Trophoblast cell (in vitro differentiated cells and primary cell): ENCODE measurements around the gene CD96.
A peak's percentile ranks its signal among the peaks of the same experiment; 100 is the strongest.

Source experiments
- DNase-seq, 2 donors: peaks; one replicate each; pipeline ENCODE4 v3.0.0-alpha.2; 2016
- H2AFZ ChIP-seq: 2 replicates; pipeline ENCODE4 v1.6.1; 2013; ENCODE audit warnings: low read length, moderate library complexity, mild to moderate bottlenecking; ENCODE audit not compliant: insufficient read depth, poor library complexity
- H2AK5ac ChIP-seq: 2 replicates; pipeline ENCODE4 v1.6.1; 2013; ENCODE audit warnings: mild to moderate bottlenecking, low read length
- H2BK120ac ChIP-seq: 2 replicates; pipeline ENCODE4 v1.6.1; 2013; ENCODE audit warnings: low read length, mild to moderate bottlenecking, moderate library complexity; ENCODE audit not compliant: insufficient read depth, poor library complexity
- H2BK12ac ChIP-seq: 2 replicates; pipeline ENCODE4 v1.6.1; 2013; ENCODE audit warnings: mild to moderate bottlenecking, low read length, moderate library complexity
- H2BK5ac ChIP-seq: 2 replicates; pipeline ENCODE4 v1.6.1; 2013; ENCODE audit warnings: low read length, low read depth, moderate library complexity, mild to moderate bottlenecking; ENCODE audit not compliant: poor library complexity
- H3K14ac ChIP-seq: 2 replicates; pipeline ENCODE4 v1.6.1; 2013; ENCODE audit warnings: mild to moderate bottlenecking, low read length
- H3K18ac ChIP-seq: 2 replicates; pipeline ENCODE4 v1.6.1; 2013; ENCODE audit warnings: mild to moderate bottlenecking, low read length
- H3K23ac ChIP-seq: 2 replicates; pipeline ENCODE4 v1.6.1; 2013; ENCODE audit warnings: low read length
- H3K27ac ChIP-seq: 2 replicates; pipeline ENCODE4 v1.5.1; 2013; ENCODE audit warnings: low read depth, mild to moderate bottlenecking, inconsistent platforms, low read length, moderate library complexity
- H3K27me3 ChIP-seq: 2 replicates; pipeline ENCODE4 v1.6.1; 2013; ENCODE audit warnings: inconsistent platforms, mild to moderate bottlenecking, low read length, moderate library complexity; ENCODE audit not compliant: insufficient read depth
- H3K36me3 ChIP-seq, 2 experiments: 1 replicate in 1 of 2; 2 replicates in 1 of 2; pipeline ENCODE4 v1.6.1; 2013; ENCODE audit warnings: low read length in 2 of 2, mild to moderate bottlenecking in 2 of 2, moderate library complexity in 1 of 2; ENCODE audit not compliant: insufficient read depth in 2 of 2, control insufficient read depth in 1 of 2
- H3K4ac ChIP-seq: 2 replicates; pipeline ENCODE4 v1.6.1; 2013; ENCODE audit warnings: low read depth, mild to moderate bottlenecking, low read length, moderate library complexity
- H3K4me1 ChIP-seq, 2 experiments: 1 replicate in 1 of 2; 2 replicates in 1 of 2; pipeline ENCODE4 v1.6.1; 2013; ENCODE audit warnings: low read length in 2 of 2, mild to moderate bottlenecking in 2 of 2, moderate library complexity in 1 of 2; ENCODE audit not compliant: insufficient read depth in 2 of 2, control insufficient read depth in 1 of 2
- H3K4me2 ChIP-seq: 2 replicates; pipeline ENCODE4 v1.6.1; 2013; ENCODE audit warnings: inconsistent platforms, mild to moderate bottlenecking, low read length, moderate library complexity
- H3K4me3 ChIP-seq: 2 replicates; pipeline ENCODE4 v1.5.1; 2013; ENCODE audit warnings: mild to moderate bottlenecking, low read depth, low read length, inconsistent platforms
- H3K79me1 ChIP-seq: one replicate; pipeline ENCODE4 v1.6.1; 2013; ENCODE audit warnings: low read length
- H3K79me2 ChIP-seq: 2 replicates; pipeline ENCODE4 v1.6.1; 2013; ENCODE audit warnings: low read length, mild to moderate bottlenecking; ENCODE audit not compliant: control insufficient read depth, insufficient read depth, poor library complexity
- H3K9ac ChIP-seq: 2 replicates; pipeline ENCODE4 v1.6.1; 2013; ENCODE audit warnings: mild to moderate bottlenecking, low read length
- H3K9me3 ChIP-seq: 2 replicates; pipeline ENCODE4 v1.6.1; 2013; ENCODE audit warnings: low read depth, mild to moderate bottlenecking, control low read depth, inconsistent platforms, low read length; ENCODE audit not compliant: insufficient read depth
- H4K12ac ChIP-seq: 2 replicates; pipeline ENCODE4 v1.6.1; 2013; ENCODE audit warnings: low read depth, mild to moderate bottlenecking, low read length, moderate library complexity
- H4K8ac ChIP-seq: 2 replicates; pipeline ENCODE4 v1.6.1; 2013; ENCODE audit warnings: low read depth, mild to moderate bottlenecking, low read length, moderate library complexity
- H4K91ac ChIP-seq: one replicate; pipeline ENCODE4 v1.6.1; 2013; ENCODE audit warnings: low read depth, mild to moderate bottlenecking, low read length, moderate library complexity
- WGBS: extraction: QIAGEN DNeasy Blood & Tissue Kit; methylation state at CpG from one replicate; pipeline ENCODE4 v1.1.7; 2013; ENCODE audit warnings: missing lambda C conversion rate; ENCODE audit not compliant: insufficient read length, insufficient coverage; ENCODE audit errors: extremely low coverage; 5-methylcytosine and 5-hydroxymethylcytosine counted together

CD96 gene

GRCh38 chr3:111592936-111593335, 50.9 kb downstream of the CD96 start:
- Histone ChIP-seq H3K4ac (no peak overlapping the region), H4K12ac (no peak overlapping the region), H3K79me2 (peaks cover 1% of the 10 kb centered on the region), H3K27ac (no peak overlapping the region), H2BK120ac (peak overlapping the region; percentile 11), H3K36me3 (no peaks in the 10 kb centered on the region), H2AK5ac (no peak overlapping the region), H3K9me3 (peaks cover 2% of the 10 kb centered on the region), H4K91ac (peak overlapping the region; percentile 50), H3K23ac (no peak overlapping the region), H3K4me1 (peaks cover 14 to 25% of the 10 kb centered on the region in 2 experiments), H3K79me1 (peaks cover 11% of the 10 kb centered on the region), H3K9ac (no peak overlapping the region), H4K8ac (no peak overlapping the region), H3K18ac (no peak overlapping the region), H3K14ac (no peak overlapping the region), H2BK5ac (no peak overlapping the region), H3K4me3 (no peak overlapping the region), H2BK12ac (peak overlapping the region; percentile 8), H3K27me3 (no peaks in the 10 kb centered on the region), H3K4me2 (no peak overlapping the region), H2AFZ (no peak overlapping the region)
- DNase-seq, result no peak
- whole genome bisulfite sequencing, result no CpG with 5 or more reads among the region's 5 CpGs

- WGBS, result no CpG with 5 or more reads among the region's 9 CpGs
- Histone ChIP-seq H4K91ac (peak overlapping the region; percentile 75), H3K27me3 (no peaks in the 10 kb centered on the region), H4K12ac (no peak overlapping the region), H3K9ac (no peak overlapping the region), H3K4me3 (no peak overlapping the region), H2BK120ac (peak overlapping the region; percentile 6), H3K9me3 (peaks cover 2% of the 10 kb centered on the region), H3K23ac (no peak overlapping the region), H3K4ac (peak overlapping the region; percentile 4), H3K18ac (peak overlapping the region; percentile 33), H3K4me2 (no peak overlapping the region), H2AFZ (no peak overlapping the region), H4K8ac (peak overlapping the region; percentile 33), H2BK5ac (no peak overlapping the region), H3K79me2 (peaks cover 1% of the 10 kb centered on the region), H3K27ac (peak overlapping the region; percentile 35), H2BK12ac (peak overlapping the region; percentile 31), H3K14ac (peak overlapping the region; percentile 45), H3K4me1 (peaks cover 14 to 25% of the 10 kb centered on the region in 2 experiments), H3K79me1 (peaks cover 11% of the 10 kb centered on the region), H3K36me3 (no peaks in the 10 kb centered on the region), H2AK5ac (peak overlapping the region; percentile 32)
- no peak for DNase-seq
Measured at GRCh38 chr3:111593666-111594065, 51.7 kb downstream of the CD96 start.

GRCh38 chr3:111594205-111594604, 52.2 kb downstream of the CD96 start:
- H3K4me2 ChIP-seq, result no peak overlapping the region
- peaks cover 14 to 25% of the 10 kb centered on the region in 2 experiments for H3K4me1 ChIP-seq
- H3K27ac ChIP-seq, result peak overlapping the region; percentile 35
- H4K8ac ChIP-seq, result peak overlapping the region; percentile 8
- H3K36me3 ChIP-seq, result no peaks in the 10 kb centered on the region
- WGBS, result no CpG with 5 or more reads among the region's 2 CpGs
- no peak overlapping the region for H3K14ac ChIP-seq
- H3K4me3 ChIP-seq, result no peak overlapping the region
- H3K79me2 ChIP-seq, result peaks cover 1% of the 10 kb centered on the region
- peaks cover 11% of the 10 kb centered on the region for H3K79me1 ChIP-seq
- H4K91ac ChIP-seq, result peak overlapping the region; percentile 75
- no peak overlapping the region for H4K12ac ChIP-seq
- no peak overlapping the region for H2AFZ ChIP-seq
- no peak overlapping the region for H2BK5ac ChIP-seq
- no peak overlapping the region for H3K23ac ChIP-seq
- no peak overlapping the region for H3K18ac ChIP-seq
- H3K9me3 ChIP-seq, result peaks cover 2% of the 10 kb centered on the region
- peak overlapping the region; percentile 9 for H2BK12ac ChIP-seq
- no peak overlapping the region for H3K4ac ChIP-seq
- no peak overlapping the region for H2AK5ac ChIP-seq
- no peak overlapping the region for H3K9ac ChIP-seq
- no peak overlapping the region for H2BK120ac ChIP-seq
- no peaks in the 10 kb centered on the region for H3K27me3 ChIP-seq
- peak; percentile 30 to 65 for DNase-seq

GRCh38 chr3:111594781-111595180, 52.8 kb downstream of the CD96 start:
- Histone ChIP-seq H2AFZ (no peak overlapping the region), H3K14ac (no peak overlapping the region), H4K8ac (peak overlapping the region; percentile 35), H4K91ac (peak overlapping the region; percentile 56), H3K27me3 (no peaks in the 10 kb centered on the region), H3K4me3 (no peak overlapping the region), H3K4me2 (peak overlapping the region; percentile 38), H3K9ac (no peak overlapping the region), H2BK12ac (peak overlapping the region; percentile 69), H4K12ac (no peak overlapping the region), H3K79me1 (peaks cover 11% of the 10 kb centered on the region), H3K4me1 (peaks cover 14 to 25% of the 10 kb centered on the region in 2 experiments), H2BK5ac (peak overlapping the region; percentile 79), H3K79me2 (peaks cover 1% of the 10 kb centered on the region), H3K9me3 (peaks cover 2% of the 10 kb centered on the region), H3K4ac (no peak overlapping the region), H3K27ac (peak overlapping the region; percentile 28), H3K18ac (peak overlapping the region; percentile 41), H2BK120ac (peak overlapping the region; percentile 25), H3K36me3 (no peaks in the 10 kb centered on the region), H2AK5ac (no peak overlapping the region), H3K23ac (no peak overlapping the region)
- DNase-seq, result no peak
- no CpG with 5 or more reads among the region's 1 CpG for WGBS
